SK-N-MC (cell line): Measurements from ENCODE around the gene C2CD4C.

Source experiments
- DNase-seq: peaks from one replicate; pipeline ENCODE4 v3.0.0-alpha.2; 2011; ENCODE audit warnings: low read depth, low spot score
- H3K27ac ChIP-seq: fragments of 200-600 bp; sonication (generic); 2 replicates; pipeline ENCODE4 v1.5.1; 2016; ENCODE audit warnings: mixed run types
- H3K36me3 ChIP-seq: fragments of 200-600 bp; sonication (generic); 2 replicates; pipeline ENCODE4 v1.6.1; 2017; ENCODE audit warnings: antibody characterized with exemption, low read length, mixed read lengths; ENCODE audit not compliant: insufficient read depth
- H3K4me3 ChIP-seq: fragments of 200-600 bp; sonication (generic); 2 replicates; pipeline ENCODE4 v1.5.1; 2016
- H3K9ac ChIP-seq: fragments of 200-600 bp; sonication (generic); 2 replicates; pipeline ENCODE4 v1.8.0; 2017; ENCODE audit warnings: mixed run types, mixed read lengths; ENCODE audit not compliant: insufficient read length
- H3K9me3 ChIP-seq: fragments of 200-600 bp; sonication (generic); 2 replicates; pipeline ENCODE4 v1.6.1; 2017; ENCODE audit warnings: low read depth, mild to moderate bottlenecking, antibody characterized with exemption, low read length, moderate library complexity, mixed read lengths
- EZH2 ChIP-seq: fragments of 200-600 bp; sonication (generic); IDR thresholded peaks from one replicate; pipeline ENCODE4 v1.6.1; 2017; ENCODE audit warnings: antibody characterized with exemption
- FOXP2 ChIP-seq: optimal IDR thresholded peaks from 2 replicates; pipeline ENCODE3; 2011; ENCODE audit warnings: mild to moderate bottlenecking, moderate library complexity; ENCODE audit not compliant: insufficient read depth; ENCODE audit errors: extremely low read length, control extremely low read depth
- POLR2AphosphoS5 ChIP-seq: IDR thresholded peaks from 2 replicates; pipeline ENCODE4 v1.6.1; 2012; ENCODE audit warnings: mild to moderate bottlenecking, low read depth, low read length, borderline replicate concordance

The C2CD4C gene

DNA sequence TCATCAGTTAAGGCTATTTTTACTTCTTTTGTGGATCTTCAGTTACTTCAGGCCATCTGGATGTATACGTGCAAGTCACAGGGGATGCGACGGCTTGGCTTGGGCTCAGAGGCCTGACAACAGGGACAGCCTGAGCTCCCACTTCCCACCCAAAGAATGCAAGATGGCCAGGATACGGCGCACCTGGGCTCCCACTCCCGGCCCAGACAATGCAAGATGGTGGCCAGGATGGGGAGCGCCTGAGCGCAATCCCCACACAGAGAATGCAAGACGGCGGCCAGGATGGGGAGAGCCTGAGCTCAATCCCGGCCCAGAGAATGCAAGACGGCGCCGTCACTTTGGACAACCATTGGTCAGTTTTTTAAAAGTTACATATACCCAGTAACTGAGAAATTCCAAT lies 39.1 kb downstream of the C2CD4C start:
- Histone ChIP-seq H3K27ac (no peak overlapping the region), H3K9me3 (no peaks in the 10 kb centered on the region), H3K4me3 (no peak overlapping the region), H3K36me3 (no peaks in the 10 kb centered on the region), H3K9ac (no peak overlapping the region)
- no peak for DNase-seq
- TF ChIP-seq EZH2 (no peak), POLR2AphosphoS5 (no peak), FOXP2 (no peak)

DNA sequence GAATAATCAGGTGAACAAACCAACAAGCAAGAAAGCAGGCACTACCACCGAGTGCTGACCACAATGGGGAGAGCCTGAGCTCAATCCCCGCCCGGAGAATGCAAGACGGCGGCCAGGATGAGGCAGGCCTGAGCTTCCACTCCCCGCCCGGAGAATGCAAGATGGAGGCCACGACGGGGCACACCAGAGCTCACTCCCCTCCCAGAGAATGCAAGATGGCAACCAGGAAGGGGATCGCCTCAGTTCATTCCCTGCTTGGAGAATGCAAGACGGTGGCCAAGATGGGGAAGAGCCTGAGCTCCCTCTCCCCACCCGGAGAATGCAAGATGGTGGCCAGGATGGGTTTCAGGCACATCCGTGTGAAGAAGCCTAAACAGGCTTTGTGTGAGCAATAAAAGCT lies 39.7 kb downstream of the C2CD4C start:
- no peak for TF ChIP-seq POLR2AphosphoS5
- TF ChIP-seq EZH2: no peak
- no peak for TF ChIP-seq FOXP2
- no peaks in the 10 kb centered on the region for H3K36me3 ChIP-seq

DNA sequence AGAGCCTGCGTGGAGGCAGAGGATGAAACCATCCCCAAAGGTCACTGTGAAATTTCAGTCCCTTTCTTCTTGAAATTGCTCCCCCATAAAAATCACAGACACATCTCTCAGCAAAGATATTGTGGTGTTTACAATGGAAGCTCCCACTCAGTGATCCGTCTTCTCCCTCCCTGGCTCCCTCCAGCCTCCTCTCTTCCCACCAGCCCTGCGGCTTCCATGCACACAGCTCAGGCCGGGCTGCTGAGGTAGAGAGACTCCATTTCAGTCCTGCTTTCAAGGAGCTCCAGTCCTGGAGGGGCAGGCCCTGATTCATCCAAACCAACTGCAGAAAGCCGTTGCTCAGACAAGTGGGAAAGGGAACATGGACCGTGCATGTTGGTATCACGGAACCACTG lies 40.3 kb downstream of the C2CD4C start:
- H3K27ac ChIP-seq: no peak overlapping the region
- no peaks in the 10 kb centered on the region for H3K9me3 ChIP-seq
- H3K9ac ChIP-seq: no peak overlapping the region
- H3K4me3 ChIP-seq: no peak overlapping the region
- DNase-seq: no peak
- no peaks in the 10 kb centered on the region for H3K36me3 ChIP-seq
- TF ChIP-seq EZH2 (no peak), POLR2AphosphoS5 (no peak), FOXP2 (no peak)

More for the DNA sequence above, 39.7 kb downstream of the C2CD4C start:
- no peak for DNase-seq
- Histone ChIP-seq H3K9ac (no peak overlapping the region), H3K9me3 (no peaks in the 10 kb centered on the region), H3K27ac (no peak overlapping the region), H3K4me3 (no peak overlapping the region)

DNA sequence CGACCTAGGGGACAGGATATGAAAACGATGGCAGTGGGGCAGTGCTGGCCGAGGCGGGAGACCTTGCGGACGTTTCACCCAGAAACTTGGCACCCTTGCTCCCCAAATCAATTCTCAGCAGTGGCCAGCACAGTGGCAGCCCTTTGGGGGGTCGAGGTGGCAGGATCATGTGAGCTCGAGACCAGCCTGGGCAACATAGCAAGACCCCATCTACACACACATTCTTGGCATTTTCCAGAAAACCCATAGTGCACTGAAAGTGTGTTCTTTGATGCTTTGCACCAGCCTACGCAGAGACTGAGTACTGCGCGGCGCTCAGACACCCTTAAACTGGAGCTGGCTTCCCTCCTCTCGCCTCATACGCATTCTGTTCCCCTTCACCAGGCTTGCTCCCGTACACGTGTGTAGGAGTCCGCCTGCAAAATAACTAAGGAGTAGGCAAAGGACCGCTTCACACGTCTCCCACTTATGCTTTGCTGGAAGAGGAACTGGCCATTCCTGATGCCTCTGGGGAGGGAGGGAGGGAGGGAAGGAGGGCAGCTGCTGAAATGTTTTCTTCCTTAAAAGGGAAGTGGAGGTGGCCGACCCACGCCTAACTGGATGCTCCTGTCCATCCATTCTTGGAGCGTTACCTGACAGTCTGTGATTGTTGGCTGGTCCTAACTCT lies 40.9 kb downstream of the C2CD4C start:
- Histone ChIP-seq H3K27ac (no peak overlapping the region), H3K9ac (no peak overlapping the region), H3K4me3 (no peak overlapping the region), H3K36me3 (no peaks in the 10 kb centered on the region), H3K9me3 (no peaks in the 10 kb centered on the region)
- TF ChIP-seq FOXP2 (no peak), POLR2AphosphoS5 (no peak), EZH2 (no peak)
- DNase-seq: no peak

- H3K4me3 ChIP-seq: no peak overlapping the region
- TF ChIP-seq EZH2 (no peak), FOXP2 (no peak), POLR2AphosphoS5 (no peak)
- no peak overlapping the region for H3K9ac ChIP-seq
- H3K36me3 ChIP-seq: no peaks in the 10 kb centered on the region
- no peak overlapping the region for H3K27ac ChIP-seq
- DNase-seq: no peak
- no peaks in the 10 kb centered on the region for H3K9me3 ChIP-seq
These were observed 41.4 kb downstream of the C2CD4C start for GRCh38 chr19:367561-367960.

- Histone ChIP-seq H3K9me3 (no peaks in the 10 kb centered on the region), H3K9ac (no peak overlapping the region), H3K27ac (no peak overlapping the region), H3K4me3 (no peak overlapping the region), H3K36me3 (no peaks in the 10 kb centered on the region)
- no peak for DNase-seq
- TF ChIP-seq POLR2AphosphoS5 (no peak), FOXP2 (no peak), EZH2 (no peak)
These were observed 42.0 kb downstream of the C2CD4C start for GRCh38 chr19:366951-367350.

DNA sequence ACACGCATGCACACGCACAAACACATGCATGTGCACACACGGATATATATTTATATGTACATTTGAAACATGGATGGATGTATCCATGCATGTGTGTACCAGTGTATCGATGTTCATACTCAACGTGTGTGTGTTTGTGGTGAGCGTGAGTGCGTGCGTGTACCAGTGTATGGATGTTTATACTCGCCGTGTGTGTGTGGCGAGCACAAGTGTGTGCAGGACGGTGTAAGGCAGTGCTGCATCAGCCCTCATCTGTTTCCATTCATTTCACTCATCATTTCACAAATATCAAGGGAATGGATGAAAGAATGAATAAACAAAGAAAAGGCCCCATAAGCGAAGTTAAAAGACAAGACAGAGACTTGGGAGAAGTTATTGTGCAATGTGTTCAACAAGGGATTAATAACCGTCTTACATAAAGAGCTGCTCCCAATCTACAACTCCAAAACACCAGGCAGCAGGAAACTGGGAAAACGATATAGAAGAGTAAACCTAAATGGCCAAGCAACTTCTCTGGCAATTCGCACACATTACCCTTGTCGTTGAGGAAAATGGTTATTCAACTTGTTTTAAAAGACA lies 42.7 kb downstream of the C2CD4C start:
- H3K9ac ChIP-seq: no peak overlapping the region
- H3K4me3 ChIP-seq: no peak overlapping the region
- no peak for DNase-seq
- H3K9me3 ChIP-seq: no peaks in the 10 kb centered on the region
- no peaks in the 10 kb centered on the region for H3K36me3 ChIP-seq
- H3K27ac ChIP-seq: no peak overlapping the region
- no peak for TF ChIP-seq POLR2AphosphoS5
- TF ChIP-seq EZH2: no peak
- no peak for TF ChIP-seq FOXP2

GRCh38 chr19:364496-365287 lies 44.3 kb downstream of the C2CD4C start:
- no peak for DNase-seq
- H3K9ac ChIP-seq: no peak overlapping the region
- H3K36me3 ChIP-seq: no peaks in the 10 kb centered on the region
- TF ChIP-seq EZH2 (no peak), POLR2AphosphoS5 (no peak), FOXP2 (no peak)
- no peak overlapping the region for H3K27ac ChIP-seq
- H3K9me3 ChIP-seq: no peaks in the 10 kb centered on the region
- no peak overlapping the region for H3K4me3 ChIP-seq
